WI38 (cell line): Measurements from ENCODE around the gene UFC1.

Experiments
- H3K4me3 ChIP-seq: 2 replicates; pipeline ENCODE4 v1.5.1; 2011; ENCODE audit warnings: low read depth, mild to moderate bottlenecking, control low read depth, low read length
- TF ChIP-seq, protein P1 (sequence below): IDR thresholded peaks from 2 replicates; pipeline ENCODE4 v1.5.1; 2012; ENCODE audit warnings: low read depth, mild to moderate bottlenecking, control low read depth, low read length

UFC1 gene

DNA sequence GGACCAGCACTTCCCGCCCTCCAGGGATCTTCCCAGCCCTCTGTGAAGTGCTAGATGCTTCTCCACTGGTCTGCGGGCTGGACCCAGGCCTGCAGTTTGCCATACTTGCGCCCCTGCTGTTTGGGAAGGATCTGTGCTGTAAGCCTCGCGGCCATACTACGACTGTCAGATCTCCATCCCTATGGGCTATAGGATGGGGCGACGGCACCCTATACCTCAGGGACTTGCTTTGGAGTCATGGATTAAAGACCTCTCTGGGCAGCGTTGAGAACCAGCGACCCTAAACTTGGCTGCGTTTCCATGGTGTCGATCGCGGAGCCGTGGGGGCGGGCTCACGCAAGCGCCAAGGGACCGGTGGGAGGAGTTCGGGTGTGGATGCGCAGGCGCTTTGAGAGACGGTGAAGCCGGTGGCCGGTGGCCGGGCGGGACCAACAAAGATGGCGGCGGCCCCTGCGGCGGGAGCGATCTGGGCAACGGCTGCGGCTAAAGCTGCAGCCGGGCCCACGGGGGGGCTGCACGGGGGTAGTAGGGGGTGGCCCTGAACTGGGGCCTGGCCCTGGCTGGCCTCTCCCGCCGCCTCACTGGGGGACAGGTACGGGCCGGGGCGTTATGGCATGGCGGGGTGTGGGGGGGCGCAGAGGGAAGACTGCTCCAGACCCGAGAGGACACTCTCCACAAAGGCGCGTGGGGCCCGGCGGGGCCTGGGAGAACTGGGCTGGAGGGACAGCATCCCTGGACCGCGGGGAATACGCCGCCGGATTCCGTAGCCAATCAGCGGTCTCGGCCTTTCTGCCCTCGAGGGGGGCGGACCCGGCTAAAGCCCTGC lies 5.5 kb downstream of the UFC1 start, which contains the start of gene USP21:
USP21 (plus strand) TSS at position 414 of the 826 bp plus-strand sequence. CDS start 1,141 bp downstream, outside the sequence.
- peak within 1 kb of the TSS; percentile 85 for H3K4me3 ChIP-seq
- TF ChIP-seq, protein P1, sequence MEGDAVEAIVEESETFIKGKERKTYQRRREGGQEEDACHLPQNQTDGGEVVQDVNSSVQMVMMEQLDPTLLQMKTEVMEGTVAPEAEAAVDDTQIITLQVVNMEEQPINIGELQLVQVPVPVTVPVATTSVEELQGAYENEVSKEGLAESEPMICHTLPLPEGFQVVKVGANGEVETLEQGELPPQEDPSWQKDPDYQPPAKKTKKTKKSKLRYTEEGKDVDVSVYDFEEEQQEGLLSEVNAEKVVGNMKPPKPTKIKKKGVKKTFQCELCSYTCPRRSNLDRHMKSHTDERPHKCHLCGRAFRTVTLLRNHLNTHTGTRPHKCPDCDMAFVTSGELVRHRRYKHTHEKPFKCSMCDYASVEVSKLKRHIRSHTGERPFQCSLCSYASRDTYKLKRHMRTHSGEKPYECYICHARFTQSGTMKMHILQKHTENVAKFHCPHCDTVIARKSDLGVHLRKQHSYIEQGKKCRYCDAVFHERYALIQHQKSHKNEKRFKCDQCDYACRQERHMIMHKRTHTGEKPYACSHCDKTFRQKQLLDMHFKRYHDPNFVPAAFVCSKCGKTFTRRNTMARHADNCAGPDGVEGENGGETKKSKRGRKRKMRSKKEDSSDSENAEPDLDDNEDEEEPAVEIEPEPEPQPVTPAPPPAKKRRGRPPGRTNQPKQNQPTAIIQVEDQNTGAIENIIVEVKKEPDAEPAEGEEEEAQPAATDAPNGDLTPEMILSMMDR, result no peak

DNA sequence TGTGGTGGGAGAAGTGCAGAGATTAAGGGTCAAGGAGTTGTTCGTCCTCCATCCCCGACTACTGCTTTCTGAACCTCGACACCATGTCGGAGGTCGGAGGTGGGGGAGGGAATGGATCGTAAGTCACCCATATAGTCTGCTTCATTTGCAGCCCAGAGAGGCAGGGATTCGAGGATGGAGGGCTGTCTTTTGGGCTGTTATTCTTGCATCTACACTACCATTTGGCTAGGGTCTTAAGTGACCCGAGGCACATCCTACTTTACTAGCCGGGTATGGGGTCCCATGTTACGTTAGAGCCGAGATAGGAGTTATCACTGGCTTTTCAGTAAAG lies 6.1 kb downstream of the UFC1 start:
- peak overlapping the region; percentile 85 for H3K4me3 ChIP-seq
- TF ChIP-seq, protein P1, result no peak

DNA sequence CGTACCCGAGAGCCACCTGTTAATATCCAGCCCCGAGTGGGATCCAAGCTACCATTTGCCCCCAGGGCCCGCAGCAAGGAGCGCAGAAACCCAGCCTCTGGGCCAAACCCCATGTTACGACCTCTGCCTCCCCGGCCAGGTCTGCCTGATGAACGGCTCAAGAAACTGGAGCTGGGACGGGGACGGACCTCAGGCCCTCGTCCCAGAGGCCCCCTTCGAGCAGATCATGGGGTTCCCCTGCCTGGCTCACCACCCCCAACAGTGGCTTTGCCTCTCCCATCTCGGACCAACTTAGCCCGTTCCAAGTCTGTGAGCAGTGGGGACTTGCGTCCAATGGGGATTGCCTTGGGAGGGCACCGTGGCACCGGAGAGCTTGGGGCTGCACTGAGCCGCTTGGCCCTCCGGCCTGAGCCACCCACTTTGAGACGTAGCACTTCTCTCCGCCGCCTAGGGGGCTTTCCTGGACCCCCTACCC lies 6.9 kb downstream of the UFC1 start:
- no peak overlapping the region; the same call in 1 of the 2 replicates for H3K4me3 ChIP-seq
- TF ChIP-seq, protein P1, result no peak

DNA sequence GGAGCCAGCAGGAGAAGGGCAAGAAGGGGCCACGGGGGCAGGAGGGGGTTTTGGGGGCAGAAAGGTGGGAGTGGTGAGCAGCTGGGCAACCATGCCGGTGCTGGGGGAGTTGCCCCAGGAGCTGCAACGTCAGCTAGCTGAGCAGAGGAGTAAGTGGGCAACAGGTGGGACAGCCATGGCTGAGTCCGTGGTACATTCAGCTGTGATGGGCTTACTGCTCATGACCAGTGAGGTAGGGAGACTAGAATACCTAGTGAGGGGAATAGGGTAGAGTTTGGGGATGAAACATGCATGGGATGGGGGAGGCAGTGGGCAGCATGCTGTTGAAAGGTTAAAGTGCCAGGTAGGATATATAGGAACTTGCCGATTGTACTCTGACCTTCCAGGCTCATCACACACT lies 7.9 kb downstream of the UFC1 start:
- TF ChIP-seq, protein P1, result no peak
- H3K4me3 ChIP-seq, result no peak overlapping the region

DNA sequence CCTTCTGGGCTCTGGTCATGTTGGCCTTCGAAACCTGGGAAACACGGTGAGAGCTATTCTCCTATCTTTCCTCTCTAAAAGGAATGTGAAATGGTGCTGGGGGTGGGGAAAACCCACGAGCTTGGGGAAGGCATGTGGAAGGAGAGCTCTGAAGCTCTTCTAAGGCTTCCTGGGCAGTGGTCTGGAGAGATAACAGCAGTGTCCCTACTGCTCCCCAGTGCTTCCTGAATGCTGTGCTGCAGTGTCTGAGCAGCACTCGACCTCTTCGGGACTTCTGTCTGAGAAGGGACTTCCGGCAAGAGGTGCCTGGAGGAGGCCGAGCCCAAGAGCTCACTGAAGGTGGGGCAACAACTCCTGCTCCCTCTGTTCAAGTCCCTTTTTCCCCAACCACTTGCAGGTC lies 8.3 kb downstream of the UFC1 start:
- TF ChIP-seq, protein P1, result no peak
- no peak overlapping the region for H3K4me3 ChIP-seq

DNA sequence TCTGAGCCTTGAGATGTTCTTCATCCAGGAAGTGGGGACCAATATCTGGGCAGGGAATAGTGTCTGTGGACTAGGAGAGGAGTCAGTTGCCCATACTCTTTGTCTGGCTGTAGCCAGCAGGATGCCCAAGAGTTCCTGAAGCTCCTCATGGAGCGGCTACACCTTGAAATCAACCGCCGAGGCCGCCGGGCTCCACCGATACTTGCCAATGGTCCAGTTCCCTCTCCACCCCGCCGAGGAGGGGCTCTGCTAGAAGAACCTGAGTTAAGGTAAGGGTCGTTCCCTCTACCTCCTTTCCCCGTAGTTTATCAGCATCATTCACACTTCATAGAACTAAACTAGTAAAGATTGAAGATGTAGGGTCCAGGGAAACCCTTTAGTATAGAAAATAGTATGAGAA lies 9.0 kb downstream of the UFC1 start:
- TF ChIP-seq, protein P1, result no peak
- H3K4me3 ChIP-seq, result no peak overlapping the region

DNA sequence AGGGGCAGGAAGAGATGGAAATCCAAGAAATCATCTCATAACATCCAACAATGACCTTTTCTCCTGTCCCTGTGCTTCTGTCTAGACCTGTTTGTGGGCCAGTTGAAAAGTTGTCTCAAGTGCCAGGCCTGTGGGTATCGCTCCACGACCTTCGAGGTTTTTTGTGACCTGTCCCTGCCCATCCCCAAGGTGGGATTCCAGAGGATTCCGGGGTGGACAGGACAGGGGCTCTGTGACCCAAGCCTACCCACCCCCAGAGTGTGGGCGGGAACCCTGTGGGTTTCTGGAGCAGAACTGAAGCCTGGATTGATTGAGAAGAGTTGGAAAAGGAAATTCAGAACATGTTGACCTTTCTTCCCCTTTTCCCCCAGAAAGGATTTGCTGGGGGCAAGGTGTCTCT lies 10.0 kb downstream of the UFC1 start:
- no peak overlapping the region for H3K4me3 ChIP-seq
- TF ChIP-seq, protein P1, result no peak
